Cerebellar cortex (tissue), 1 donor: ENCODE measurements around the gene LHX4.
A peak's percentile ranks its signal among the peaks of the same experiment; 100 is the strongest.

Source experiments
- DNase-seq: peaks from one replicate; pipeline ENCODE4 v3.0.0-alpha.2; 2015; ENCODE audit warnings: low spot score

Gene LHX4

DNA sequence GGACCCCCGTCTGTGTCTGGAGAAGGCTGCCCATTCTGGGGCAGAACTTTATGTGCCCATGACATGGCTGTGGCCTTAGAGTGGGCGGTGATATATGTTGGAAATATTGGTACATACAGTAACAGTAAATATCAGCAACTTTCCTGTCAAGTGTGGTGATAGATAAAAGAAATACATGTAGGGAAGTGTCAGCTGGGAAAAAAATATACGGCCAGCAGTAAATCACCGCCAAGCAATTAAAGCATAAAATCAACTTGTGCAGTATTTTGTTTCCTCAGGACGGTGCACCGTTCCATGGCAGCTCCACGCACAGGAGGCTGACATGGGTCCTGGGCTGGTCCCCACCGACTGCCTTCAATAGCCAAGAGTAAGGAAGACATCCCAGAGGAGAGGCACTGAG is 27.4 kb downstream of the LHX4 start:
- no peak for DNase-seq

DNA sequence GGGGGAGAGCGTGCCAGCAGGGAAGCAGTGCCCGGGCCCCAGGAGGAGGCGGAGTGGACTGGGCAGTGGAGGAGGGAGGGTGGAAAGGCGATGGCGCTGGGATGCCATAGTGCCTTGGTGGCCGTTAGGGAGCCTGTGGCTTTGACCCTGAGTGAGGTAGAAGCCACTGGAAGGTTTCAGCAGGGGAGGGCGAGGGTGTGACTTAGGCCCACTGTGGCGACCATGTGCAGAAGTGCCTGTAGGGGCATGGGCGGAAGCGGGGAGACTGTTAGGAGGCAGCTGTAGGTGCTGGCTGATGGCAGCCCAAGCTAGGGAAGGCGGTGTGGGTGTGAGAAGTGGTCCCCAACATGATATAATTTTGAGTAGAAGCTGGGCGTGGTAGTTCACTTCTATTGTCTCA is 28.2 kb downstream of the LHX4 start:
- no peak for DNase-seq

DNA sequence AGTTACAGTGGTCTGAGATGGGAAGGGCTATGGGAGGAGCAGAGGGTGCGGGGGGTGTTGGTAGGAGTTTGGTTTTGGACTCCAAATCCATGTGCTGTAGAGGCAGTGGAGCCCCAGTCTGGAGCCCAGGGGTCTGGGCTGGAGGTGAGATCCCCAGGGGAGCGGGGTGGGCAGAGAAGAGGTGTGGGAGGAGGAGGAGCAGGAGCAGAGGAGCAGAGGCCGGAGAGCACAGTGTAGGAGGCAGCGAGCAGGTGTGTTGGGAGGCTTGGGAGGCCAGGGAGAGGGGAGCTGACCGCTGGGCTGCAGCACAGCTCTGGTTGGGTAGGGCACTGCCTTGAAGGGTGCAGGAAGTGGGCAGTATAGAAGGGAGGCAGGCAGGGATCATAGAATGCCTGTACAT is 28.9 kb downstream of the LHX4 start:
- DNase-seq: no peak

DNA sequence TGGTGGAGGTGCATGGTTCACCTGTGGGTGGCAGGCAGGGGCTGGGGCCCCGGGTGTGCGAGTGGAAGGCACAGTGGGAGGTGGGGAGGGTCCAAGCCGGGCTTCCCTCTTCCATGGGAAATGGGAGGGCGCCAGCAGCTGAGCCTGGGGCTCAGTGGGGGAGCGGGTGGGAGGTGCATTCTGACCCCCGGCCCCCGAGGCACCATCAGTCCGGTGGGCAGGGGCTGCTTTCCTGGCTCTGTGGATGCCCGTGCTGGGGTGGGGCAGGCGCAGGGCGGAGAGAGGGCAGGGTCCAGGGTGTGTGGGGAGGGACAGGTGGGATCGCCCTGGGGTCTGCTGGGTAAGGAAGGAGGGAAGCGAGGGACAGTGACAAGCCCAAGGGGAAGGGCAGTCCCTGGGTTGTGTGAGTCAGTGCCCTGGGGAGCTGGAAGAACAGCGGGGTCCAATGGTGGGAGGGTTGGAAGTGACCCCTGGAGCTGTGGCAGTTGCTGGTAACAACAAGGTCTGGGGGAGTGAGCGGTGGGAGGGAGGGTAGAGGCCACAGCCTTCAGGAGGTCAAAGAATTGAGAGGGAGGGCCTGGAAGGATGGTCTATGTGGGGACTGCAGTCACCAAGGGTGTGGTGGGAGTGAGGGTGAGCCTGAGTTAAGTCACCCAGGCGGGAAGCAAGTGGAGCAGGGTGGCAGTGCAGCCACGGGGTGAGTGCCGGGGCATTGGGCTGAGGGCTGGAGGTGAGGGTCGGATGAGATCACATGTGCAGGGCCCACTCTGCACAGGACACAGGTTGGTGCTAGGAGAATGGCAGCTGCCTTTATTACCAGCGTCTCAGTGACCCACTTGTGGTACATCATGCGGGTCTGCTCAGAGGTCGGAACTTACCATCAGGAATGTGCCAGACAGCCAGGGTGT is 29.6 kb downstream of the LHX4 start:
- DNase-seq: no peak

DNA sequence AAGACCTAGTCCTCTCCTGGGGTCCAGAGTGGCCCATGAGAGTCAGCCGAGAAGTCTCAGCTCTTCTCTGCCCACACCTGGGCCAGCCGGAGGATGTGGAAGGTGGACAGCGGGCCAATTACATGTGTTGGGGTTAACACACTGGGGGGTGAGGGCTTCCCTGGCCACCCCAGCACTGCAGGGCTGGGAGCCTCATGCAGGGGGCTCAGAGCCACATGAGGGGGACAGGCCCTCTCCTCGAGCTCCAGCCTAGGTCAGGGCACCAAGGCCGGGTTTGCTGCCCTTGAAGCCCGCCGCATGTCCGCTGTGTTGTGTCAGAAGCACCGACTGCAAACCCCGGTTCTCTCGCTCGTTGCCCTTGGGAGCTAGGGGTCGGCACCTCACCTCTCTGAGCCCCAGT is 30.5 kb downstream of the LHX4 start:
- no peak for DNase-seq

DNA sequence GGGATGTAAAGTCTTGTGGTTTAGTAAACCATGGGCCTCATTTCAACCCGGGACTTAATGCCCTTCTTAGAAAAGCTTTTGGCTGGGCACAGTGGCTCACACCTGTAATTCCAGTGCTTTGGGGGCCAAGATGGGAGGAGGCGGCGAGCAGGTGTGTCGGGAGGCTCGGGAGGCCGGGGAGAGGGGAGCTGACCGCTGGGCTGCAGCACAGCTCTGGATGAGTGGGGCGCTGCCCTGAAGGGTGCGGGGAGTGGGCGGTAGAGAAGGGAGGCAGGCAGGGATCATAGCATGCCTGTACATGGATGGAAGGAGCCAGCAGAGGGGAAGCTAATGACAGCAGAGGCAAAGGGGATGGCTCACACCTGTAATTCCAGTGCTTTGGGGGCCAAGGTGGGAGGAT is 31.0 kb downstream of the LHX4 start:
- DNase-seq: no peak

DNA sequence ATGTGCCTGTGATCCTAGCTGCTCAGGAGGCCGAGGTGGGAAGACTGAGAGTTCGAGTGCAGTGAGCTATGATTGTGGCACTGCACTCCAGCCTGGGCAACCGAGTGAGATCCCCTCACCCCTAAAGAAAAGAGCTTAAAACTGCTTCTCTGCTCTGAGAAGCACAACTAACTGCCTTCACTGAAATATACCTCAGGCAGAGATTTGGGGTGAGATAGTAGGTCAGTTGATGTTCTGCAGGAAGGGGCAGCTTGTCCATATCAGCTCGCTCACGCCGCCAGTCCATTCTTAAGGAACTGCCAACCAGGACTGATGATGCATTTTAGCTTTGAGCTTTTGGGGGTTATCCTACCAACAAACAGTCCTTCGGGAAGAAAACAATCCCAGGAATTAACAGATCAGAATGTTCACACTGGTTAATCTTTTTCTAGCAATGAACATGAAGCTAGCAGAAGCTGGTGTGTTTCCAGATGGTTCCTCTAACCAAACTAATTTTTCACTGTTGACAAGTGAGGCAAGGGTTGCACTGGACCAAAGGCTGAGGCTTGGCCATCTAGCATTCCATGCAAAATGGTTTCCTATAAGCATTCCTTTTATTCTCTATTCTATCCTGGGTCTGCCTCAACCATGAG is 31.6 kb downstream of the LHX4 start:
- DNase-seq: no peak

DNA sequence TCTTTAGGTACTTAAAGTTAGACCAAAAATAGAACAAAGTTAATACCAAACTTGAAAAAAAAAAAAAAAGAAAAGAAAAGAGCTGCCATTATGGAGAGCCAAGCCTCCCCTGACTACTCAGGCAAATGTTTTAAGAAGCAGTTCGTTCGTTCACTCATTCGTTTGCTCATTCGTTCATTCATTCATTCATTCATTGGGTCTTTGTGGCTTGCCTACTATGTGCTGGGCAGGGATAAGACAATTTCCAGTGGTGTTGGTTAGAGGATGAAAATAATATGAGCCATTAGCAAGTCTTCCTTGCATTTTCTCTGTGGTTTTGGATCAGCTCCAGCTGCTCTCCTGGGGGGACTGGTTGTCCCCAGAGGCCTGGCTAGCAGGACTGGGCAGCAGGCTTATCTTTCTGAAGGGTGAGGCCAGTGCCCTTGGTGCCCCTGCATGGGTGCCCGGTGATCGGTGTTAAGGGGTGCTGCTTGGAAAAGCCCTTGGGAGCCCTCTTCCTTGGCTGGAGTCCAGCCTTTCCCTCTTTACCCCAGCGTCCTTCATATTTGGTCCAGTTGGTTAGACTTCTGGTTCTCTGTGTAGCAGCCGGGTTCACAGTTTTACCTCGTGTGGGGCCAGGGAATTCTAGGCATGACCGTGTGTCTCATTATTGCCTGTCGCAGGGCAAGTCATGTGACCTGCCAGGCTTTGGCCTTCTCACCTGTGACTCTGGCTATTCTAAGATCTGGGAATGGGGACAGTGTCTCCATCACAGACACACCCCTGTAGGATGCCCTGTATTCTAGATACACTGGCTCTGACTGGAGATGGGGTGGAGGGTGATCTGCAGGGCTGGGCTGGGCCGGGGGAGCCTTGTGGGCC is 32.8 kb downstream of the LHX4 start:
- no peak for DNase-seq

DNA sequence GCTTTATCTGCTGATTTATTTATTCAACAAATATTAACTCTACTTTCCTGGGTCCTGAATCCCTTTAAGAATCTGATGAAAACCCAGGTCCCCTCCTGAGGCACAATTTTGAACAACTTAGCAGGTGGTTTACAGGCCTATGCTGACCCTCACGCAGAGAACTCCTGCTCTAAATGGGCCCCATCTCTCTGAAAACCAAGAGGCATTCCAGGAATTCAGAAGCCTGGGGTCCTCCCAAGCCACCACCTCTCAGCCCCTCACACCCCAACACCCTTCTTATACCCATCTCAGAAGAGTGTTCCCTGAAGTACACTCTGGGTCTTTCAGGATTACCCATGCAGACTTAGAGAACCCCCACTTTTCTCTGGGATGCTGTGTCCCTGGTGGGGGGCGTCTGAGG is 34.5 kb downstream of the LHX4 start:
- DNase-seq: no peak

DNA sequence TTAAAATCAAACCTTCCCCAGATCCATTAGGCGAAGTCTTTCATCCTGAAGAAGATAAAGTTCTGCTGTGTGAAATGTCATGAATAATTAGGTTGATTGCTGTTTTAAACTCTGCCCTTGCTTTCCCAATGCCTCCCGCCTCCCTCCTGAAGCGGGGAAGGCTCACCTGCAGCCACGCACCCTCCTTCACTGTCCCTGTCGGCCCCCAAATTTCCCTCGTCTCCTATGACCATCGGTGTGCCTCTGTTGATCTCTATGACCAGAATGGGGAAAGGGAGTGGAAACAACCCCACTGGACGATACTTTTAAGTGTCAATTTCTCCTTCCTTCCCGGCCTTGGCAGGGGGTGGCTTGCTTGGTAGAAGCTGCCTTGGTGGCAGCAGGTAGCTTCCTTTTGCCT is 35.1 kb downstream of the LHX4 start:
- DNase-seq: no peak

DNA sequence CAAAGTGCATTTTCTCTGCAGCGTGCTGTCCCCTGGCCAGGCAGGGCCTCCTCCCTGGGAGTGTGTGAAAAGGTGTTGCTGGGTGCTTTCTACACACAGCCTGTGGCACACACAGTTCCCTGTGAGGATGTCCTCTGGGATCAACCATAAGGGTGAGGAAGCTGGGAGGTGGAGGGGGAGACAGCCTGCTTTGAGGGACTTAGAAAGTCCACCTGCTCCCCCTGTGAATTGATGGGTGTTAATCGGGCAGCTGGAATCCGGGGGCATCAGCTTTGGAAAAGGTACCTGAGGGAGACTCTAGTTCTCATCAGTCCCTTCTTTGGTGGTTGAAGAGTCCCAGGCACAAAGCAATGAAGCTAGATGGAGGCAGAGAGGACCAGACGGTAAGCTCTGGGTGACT is 35.8 kb downstream of the LHX4 start:
- no peak for DNase-seq

DNA sequence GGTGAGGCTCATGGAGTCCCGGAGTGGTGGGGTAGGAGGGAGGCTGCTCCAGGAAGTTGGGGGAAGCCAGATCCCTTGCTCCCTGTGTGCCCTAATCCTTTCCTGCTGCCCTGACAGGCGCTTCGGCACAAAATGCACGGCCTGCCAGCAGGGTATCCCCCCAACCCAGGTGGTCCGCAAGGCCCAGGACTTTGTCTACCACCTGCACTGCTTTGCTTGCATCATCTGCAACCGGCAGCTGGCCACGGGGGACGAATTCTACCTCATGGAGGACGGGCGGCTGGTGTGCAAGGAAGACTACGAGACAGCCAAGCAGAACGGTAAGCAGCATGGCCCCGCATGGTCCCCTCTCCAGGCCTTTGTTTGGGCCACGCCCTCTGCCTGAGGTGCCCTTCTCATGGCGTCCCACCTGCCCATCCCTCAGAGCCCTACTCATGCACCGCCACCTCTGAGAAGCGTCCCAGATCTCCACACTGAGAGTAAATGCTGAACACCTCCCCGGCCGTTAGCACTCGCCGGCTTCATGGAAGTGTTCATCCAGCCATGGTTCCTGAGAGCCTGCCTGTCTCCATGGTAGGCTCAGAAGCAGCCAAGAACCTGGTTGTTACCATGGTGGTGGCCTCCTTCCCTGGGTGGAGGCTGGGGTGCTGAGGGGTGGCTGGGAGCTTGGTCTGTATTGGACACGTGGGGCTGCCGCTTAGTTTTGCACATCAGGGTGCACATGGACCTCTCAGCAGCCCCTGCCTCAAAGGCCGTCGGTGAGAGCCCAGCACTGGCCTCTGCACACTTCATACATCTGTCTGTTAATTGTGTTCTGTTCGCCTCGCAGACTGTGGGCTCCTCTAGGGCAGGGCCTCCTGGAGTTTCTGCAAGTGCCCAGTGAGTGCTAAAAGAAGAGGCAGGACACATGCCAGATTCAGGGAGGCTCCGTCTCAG is 36.5 kb downstream of the LHX4 start:
- no peak for DNase-seq

DNA sequence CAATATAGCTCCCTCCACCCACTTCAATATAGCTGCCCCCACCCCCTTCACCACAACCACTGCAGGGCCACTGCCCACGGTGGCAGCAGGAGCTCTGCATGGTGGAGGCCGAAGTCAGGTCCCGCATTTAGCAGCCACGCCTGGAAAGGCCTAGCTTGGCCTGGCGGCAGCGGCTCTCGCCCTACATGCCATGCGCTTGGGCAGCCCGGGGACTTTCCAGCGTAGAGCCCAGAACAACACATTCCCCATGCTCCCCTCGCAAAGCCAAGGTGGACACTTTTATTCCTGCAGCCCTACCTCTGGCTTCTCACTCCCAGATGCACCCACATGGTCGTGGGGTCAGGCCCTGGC is 37.1 kb downstream of the LHX4 start:
- no peak for DNase-seq

DNA sequence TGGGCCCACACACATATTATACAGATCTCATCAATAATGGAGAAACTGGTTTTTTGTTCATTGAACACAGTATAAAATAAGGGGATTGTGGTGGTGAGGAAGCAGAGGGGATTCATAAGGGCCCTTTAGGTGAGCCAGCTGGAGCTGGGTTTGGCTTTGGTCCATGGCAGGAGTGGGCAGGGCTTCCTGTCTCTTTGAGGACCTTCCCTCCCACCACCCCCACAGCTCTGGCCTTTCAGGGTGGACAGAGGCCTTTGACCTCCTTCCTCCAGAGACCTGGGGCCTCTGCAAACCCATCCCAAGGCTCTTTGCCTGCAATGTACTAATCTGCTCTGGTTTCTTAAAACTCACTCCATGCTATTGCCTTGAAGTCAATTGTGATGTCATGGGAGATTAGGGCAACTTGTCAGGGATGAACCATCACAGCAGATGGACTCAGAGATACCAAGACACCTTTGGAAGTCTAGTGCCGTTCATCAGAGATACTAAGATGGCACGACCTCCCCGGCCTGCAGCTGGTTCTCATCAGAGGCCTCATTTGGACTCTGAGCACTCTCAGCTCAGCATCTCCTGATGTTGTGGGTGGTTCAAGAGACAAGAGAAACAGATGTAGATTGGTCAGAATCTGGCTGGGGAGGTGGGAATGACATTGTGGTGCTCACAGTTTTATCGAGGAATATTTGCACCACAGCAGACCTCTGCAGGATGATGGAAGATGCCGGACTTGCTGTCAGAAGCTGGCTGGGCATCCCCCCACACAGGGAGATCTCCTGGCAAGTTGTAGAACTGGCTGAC is 37.9 kb downstream of the LHX4 start:
- DNase-seq: no peak

DNA sequence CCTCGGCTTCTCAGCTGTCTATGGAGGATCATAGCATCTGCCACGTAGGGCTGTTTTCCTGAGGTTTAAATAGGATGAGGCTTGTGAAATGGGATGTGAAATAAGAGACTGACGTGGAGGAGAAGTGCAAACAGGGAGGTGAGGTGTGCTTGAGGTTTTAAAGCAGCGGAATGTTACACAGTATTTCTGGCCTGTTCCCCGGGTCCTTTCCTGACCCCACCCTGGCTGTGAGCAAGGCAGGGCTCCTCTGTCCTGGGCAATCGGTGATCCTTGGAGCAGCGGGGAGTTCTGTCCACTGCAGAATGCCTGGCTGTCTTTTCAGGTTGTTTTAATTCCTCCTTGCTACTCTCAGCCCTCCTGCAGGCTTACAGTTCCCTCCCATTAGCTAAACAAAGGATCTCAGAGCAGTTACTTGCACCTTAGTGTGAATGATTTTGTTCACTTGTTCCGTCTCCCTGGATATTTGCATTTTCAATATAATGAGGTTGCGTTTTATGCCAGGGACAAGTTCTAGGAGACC is 38.6 kb downstream of the LHX4 start:
- no peak for DNase-seq

DNA sequence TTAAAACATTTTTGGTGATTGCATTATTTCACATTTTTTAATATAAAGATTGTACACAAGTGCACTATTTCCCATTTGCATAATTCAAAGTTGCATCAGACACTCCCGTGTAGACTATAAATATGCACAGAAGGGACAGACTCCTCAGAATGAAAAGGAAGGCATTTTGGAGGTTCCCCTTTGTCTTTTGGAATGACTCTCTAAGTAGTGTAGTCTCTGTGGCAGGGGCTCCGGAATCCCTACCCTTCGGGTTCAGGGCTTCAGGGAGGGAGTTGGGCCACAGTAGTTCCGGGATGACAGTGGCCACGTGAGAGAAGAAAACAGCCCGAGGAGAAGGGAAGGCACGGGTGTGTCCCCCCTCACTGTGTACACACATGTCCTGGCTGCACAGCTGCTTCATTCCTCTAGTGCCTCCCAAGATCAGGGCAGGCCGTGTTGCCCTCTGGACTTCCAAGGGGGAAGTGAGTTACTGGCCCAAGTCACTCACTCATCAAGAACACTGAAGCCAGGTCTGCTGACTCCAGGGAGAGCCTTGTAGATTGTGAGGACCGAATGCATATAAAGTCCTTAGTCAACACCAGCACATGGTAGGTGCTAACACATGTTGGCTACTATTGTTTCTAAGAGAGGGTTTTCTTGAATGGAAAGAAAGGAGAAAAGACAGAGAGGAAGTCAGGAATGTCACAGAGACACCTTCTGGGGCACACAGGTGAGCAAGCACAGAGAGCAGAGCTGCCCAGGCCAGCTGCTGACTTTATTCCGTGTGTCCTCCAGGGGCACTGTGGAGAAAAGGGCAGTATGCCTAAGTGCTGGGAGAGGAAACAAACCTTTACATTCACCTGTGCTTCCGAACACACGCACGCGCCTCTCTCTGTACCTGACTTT is 39.8 kb downstream of the LHX4 start:
- DNase-seq: peak; percentile 23

DNA sequence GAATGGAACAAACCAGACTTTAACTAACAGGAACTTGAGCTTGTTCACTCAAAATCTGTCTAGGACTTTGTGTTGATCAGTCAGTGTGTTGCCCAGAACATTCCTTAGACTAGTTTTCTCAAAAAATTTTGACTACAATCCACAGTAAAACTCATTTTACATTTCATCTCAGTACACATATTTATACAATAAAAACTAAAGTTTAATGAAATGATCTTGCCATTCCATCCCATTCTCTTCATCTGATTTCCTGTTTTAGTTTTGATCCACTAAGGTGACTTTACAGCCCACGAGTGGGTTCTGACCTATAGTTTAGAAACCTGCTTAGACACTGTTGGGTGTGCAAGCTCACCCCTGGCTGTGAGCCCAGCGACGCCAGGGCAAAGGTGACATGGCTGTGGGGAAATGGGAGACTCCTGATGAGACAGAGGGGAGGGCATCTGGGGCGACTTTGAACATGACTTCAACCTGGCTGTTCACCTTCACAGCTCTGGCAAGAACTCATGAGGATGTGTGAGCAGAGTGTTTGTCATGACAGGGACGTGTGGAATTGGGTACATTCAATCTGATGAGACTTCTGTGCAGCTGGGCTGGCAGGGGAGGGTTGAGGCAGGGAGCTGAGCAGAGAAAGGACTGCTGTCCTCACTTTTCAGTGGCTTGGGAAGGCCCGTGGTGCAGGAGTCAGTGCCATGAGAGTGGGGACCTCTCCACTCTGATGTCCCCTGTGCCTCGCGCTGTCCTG is 40.6 kb downstream of the LHX4 start:
- DNase-seq: no peak

DNA sequence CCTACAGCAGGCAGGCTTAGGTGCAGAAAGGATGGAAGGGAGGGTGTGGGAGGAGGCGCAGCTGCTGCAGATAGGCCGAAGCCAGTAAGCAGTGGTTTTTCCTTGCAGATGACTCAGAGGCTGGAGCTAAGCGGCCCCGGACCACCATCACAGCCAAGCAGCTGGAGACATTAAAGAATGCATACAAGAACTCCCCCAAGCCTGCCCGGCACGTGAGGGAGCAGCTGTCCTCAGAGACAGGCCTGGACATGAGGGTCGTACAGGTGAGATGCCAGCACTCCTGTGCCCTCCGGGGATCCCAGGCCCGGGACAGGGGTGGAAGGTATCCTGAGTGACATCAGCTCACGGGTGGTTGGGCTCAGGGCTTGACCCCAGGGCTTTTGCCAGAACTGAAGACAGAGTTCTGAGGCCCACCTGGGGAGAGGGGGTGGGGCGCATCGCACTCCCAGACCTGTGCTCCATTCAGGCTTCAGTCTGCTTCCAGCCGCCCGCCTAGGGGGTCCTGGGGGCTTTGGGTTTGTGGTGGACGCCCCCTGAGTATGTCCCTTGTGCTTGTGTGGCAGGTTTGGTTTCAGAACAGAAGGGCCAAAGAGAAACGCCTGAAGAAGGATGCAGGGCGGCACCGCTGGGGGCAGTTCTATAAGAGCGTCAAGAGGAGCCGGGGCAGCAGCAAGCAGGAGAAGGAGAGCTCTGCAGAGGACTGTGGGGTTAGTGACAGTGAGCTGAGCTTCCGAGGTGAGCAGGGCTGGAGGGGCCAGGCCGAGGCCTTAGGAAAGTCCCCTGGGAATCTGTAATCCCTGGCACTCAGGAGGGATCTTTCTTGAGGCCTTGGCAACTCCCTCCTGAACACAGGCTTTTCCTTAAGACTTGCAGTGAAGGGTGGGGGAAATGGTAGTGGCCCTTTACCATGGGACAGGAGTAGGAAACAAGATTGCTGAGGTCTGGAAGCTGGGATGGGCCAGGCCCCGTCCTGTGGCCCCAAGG is 41.5 kb downstream of the LHX4 start:
- no peak for DNase-seq
